Measurements from ENCODE around the gene PATL1. TPM values are rescaled to one million over a fixed set of nuclear protein-coding genes. Genes with fewer than 3 reads are reported as not detected.
"Not testable (repeated sequence)": the region's sequence is repeated elsewhere in the genome, so short reads cannot be mapped to it uniquely, and the experiment has no call there.

The PATL1 gene
- total RNA-seq, 2 donors from 2014 or later = 13.2 to 22.1 TPM

- DNase-seq (ENCODE audit: low spot score) = no peak
- TF ChIP-seq, protein P1, sequence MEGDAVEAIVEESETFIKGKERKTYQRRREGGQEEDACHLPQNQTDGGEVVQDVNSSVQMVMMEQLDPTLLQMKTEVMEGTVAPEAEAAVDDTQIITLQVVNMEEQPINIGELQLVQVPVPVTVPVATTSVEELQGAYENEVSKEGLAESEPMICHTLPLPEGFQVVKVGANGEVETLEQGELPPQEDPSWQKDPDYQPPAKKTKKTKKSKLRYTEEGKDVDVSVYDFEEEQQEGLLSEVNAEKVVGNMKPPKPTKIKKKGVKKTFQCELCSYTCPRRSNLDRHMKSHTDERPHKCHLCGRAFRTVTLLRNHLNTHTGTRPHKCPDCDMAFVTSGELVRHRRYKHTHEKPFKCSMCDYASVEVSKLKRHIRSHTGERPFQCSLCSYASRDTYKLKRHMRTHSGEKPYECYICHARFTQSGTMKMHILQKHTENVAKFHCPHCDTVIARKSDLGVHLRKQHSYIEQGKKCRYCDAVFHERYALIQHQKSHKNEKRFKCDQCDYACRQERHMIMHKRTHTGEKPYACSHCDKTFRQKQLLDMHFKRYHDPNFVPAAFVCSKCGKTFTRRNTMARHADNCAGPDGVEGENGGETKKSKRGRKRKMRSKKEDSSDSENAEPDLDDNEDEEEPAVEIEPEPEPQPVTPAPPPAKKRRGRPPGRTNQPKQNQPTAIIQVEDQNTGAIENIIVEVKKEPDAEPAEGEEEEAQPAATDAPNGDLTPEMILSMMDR (IDR thresholded peaks at IDR 0.05) = no peak
- Histone ChIP-seq H3K36me3 (no peaks in the 10 kb centered on the region), H3K27me3 (no peaks in the 10 kb centered on the region), H3K27ac (no peak overlapping the region), H3K4me1 (no peaks in the 10 kb centered on the region), H3K4me3 (no peak overlapping the region), H3K9me3 (no peaks in the 10 kb centered on the region)
Measured at GRCh38 chr11:59707371-59707770, 38.5 kb upstream of the PATL1 start.

- no peak for DNase-seq (ENCODE audit: low spot score)
- H3K9me3 ChIP-seq = no peaks in the 10 kb centered on the region
- no peaks in the 10 kb centered on the region for H3K27me3 ChIP-seq
- no peaks in the 10 kb centered on the region for H3K36me3 ChIP-seq
- H3K4me3 ChIP-seq = no peak overlapping the region
- TF ChIP-seq, protein P1 (IDR thresholded peaks at IDR 0.05) = no peak
- H3K27ac ChIP-seq = no peak overlapping the region
- H3K4me1 ChIP-seq = no peaks in the 10 kb centered on the region
Measured at GRCh38 chr11:59706518-59707285, 37.9 kb upstream of the PATL1 start.

- Histone ChIP-seq H3K4me1 (no peaks in the 10 kb centered on the region), H3K9me3 (no peaks in the 10 kb centered on the region), H3K36me3 (no peaks in the 10 kb centered on the region), H3K27me3 (no peaks in the 10 kb centered on the region), H3K27ac (no peak overlapping the region), H3K4me3 (no peak overlapping the region)
- no peak for DNase-seq (ENCODE audit: low spot score)
- TF ChIP-seq, protein P1 (IDR thresholded peaks at IDR 0.05) = no peak
Measured at GRCh38 chr11:59705294-59705693, 36.5 kb upstream of the PATL1 start.

DNA sequence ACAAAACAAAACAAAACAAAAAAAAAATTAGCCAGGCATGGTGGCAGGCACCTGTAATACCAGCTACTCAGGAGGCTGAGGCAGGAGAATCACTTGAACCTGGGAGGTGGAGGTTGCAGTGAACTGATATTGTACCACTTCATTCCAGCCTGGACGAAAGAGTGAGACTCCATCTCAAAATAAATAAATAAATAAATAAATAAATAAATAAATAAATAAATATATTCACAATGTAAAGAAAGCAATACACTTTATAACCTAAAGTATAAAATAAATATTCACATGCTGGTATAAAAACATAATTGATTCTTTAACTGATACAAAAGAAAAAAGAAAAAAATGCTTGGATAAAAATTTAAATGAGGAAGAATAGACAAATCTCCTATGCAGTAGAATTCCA lies 34.7 kb upstream of the PATL1 start:
- H3K4me1 ChIP-seq; H3K27ac ChIP-seq; H3K36me3 ChIP-seq; H3K4me3 ChIP-seq; H3K27me3 ChIP-seq; H3K9me3 ChIP-seq; DNase-seq (ENCODE audit: low spot score): not testable (repeated sequence)

DNA sequence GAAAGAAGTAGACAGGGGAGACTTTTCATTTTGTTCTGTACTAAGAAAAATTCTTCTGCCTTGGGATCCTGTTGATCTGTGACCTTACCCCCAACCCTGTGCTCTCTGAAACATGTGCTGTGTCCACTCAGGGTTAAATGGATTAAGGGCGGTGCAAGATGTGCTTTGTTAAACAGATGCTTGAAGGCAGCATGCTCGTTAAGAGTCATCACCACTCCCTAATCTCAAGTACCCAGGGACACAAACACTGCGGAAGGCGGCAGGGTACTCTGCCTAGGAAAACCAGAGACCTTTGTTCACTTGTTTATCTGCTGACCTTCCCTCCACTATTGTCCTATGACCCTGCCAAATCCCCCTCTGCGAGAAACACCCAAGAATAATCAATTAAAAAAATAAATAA lies 31.3 kb upstream of the PATL1 start:
- not testable (repeated sequence) for DNase-seq (ENCODE audit: low spot score); H3K36me3 ChIP-seq; H3K27ac ChIP-seq; H3K9me3 ChIP-seq; H3K27me3 ChIP-seq; H3K4me3 ChIP-seq; H3K4me1 ChIP-seq

- Histone ChIP-seq H3K4me1 (no peaks in the 10 kb centered on the region), H3K9me3 (peaks cover 0 to 2% of the 10 kb centered on the region in 2 donors), H3K4me3 (no peak overlapping the region), H3K27ac (no peak overlapping the region), H3K27me3 (no peaks in the 10 kb centered on the region), H3K36me3 (no peaks in the 10 kb centered on the region)
- TF ChIP-seq, protein P1 (IDR thresholded peaks at IDR 0.05) = no peak
- DNase-seq (ENCODE audit: low spot score) = no peak
Measured at GRCh38 chr11:59698506-59698905, 29.7 kb upstream of the PATL1 start.

GRCh38 chr11:59692915-59693314 lies 24.1 kb upstream of the PATL1 start:
- no peak for DNase-seq (ENCODE audit: low spot score)
- TF ChIP-seq, protein P1 (IDR thresholded peaks at IDR 0.05) = no peak

More at GRCh38 chr11:59692915-59693314, 24.1 kb upstream of the PATL1 start:
- Histone ChIP-seq H3K36me3 (no peaks in the 10 kb centered on the region), H3K27me3 (no peaks in the 10 kb centered on the region), H3K4me1 (no peaks in the 10 kb centered on the region), H3K4me3 (no peak overlapping the region), H3K9me3 (peaks cover 0 to 16% of the 10 kb centered on the region in 2 donors), H3K27ac (no peak overlapping the region)

All from right atrium auricular region (tissue), 2 donors.